HG02973 (cell line): ENCODE measurements around the gene ADAMTS17.
"Not testable (repeated sequence)": the region's sequence is repeated elsewhere in the genome, so short reads cannot be mapped to it uniquely, and the experiment has no call there.

Experiments used
- ATAC-seq: cut with Tn5 transposase; IDR thresholded peaks from one replicate; pipeline ENCODE4 v1.9.1; 2021; ENCODE audit warnings: moderate library complexity; ENCODE audit not compliant: unreplicated experiment

Gene ADAMTS17

GRCh38 chr15:100341239-100341749 lies 481 bp downstream of the ADAMTS17 start:
- peak; percentile 5 for ATAC-seq

DNA sequence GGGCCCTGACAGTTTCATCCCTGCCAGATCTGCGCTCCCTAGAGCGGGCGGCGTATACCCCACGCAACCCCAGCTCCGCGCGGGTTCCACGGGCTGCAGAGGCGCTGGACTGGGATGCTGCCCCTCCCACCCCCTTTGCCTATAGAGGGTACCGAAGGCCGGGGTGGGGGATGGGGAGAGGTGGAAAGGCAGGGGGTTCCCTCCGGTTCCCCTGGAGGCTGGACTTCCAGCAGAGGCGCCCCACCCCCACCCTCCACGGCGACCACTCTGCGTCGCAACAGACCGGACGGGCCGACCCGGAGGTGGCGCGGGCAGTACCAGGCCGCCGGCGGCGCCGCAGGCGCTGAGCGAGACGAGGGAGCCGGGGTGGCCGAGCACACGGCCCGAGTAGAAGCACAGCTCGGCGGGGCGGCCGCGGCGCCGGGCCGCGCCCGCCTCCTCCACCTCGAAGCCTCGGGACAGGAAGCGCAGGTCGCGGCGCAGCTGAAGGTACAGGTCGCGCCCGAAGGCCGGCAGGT lies 995 bp downstream of the ADAMTS17 start:
- no peak for ATAC-seq

DNA sequence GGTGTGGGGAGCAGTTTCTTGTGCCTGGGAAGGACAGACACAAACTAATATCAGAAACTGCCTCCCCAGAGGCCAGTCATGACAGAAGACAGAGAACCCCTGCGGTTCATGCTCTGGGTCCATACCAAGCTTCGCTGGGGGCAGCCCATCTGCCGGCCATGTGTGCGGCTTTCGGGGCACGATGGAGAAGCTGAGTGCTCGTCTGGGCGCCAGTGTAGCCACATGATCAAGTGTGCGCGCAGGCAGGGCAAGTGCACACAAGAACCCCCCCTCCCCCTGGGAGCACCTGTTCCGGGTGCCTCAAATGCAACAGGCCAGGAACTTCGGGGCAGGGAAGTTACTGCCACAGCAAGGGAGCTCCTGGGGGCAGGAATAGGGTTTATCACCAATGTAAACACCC lies 1.8 kb downstream of the ADAMTS17 start:
- no peak for ATAC-seq

DNA sequence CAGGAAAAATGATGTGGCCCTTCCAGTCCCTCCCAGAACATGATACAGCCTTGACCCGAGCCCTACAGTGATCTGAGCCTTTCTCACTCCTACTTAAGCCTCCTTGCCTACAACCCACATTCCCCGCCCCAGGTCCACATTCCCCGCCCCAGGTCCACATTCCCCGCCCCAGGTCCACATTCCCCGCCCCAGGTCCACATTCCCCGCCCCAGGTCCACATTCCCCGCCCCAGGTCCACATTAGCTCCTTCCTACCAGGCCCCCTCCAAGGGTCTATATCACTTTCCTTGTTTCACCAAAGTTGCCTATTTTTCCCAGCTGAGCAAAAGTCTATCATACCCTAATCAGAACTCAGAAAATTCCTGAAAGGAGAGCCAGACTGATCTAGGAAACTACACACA lies 2.3 kb downstream of the ADAMTS17 start:
- not testable (repeated sequence) for ATAC-seq

DNA sequence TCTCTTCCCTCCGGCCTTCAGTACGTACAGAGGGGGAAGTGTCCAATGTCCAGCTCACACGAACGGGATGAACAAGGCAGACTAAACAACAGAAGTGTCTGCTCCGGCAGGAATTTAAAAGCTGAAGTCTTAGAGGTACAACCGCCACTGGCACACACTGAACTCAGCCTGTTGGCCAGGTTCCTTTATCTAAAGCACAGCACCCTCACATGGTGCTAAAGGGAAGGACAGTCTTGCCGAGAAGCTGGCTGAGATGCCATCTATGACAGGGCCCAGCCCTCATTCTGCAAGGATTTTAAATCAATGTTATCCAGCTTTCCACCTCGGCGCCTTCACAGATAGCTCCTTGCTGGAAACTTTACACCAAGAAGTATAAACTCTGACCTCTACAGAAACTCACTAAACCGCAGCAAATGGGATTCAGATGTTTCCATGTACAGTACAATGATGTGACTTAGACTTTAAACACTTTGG lies 2.8 kb downstream of the ADAMTS17 start:
- no peak for ATAC-seq

- no peak for ATAC-seq
These were observed 3.5 kb downstream of the ADAMTS17 start for GRCh38 chr15:100338247-100338646.

DNA sequence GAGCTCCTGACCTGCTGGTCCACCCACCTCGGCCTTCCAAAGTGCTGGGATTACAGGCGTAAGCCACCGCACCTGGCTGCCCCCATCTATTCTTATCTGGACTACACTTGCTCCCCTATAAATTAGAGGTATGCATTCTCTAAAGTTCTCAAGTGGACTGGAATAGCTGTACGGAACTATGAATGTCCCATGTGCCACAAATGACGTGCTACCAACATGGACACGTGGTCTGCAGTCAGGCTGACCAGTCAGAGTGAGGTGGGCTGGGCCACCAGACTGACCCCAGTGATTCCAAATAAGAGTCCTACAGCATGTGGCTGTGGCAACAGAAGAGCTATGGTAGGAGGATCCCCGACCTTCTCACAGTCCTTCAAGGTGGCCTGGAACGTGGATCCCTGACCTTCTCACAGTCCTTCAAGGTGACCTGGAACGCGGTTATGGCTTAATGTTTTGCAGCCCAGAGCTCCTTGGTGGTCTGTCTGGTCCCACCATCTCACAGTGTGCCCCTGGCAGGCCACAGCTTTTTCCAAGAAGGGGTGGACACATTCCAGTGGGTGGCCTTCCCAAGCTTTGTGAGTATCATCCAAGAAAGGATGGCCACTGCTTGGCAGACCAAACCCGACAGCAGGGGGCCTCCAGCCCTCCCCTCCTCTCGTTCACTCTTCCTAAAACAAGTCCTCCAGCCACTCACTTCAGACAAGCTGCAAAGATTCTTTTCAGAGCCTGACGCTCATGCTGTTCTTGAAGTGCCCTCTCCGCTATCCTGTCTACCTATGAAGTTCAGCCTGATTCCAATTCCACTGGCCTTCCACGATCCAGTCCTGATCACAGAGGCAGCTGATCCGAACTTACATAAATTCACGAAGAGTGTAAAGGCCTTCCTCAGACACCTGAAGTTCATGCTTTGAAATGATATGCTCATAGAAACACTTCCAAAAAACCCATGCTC lies 4.4 kb downstream of the ADAMTS17 start:
- ATAC-seq: no peak

- ATAC-seq: no peak
These were observed 5.7 kb downstream of the ADAMTS17 start for GRCh38 chr15:100336061-100336460.

DNA sequence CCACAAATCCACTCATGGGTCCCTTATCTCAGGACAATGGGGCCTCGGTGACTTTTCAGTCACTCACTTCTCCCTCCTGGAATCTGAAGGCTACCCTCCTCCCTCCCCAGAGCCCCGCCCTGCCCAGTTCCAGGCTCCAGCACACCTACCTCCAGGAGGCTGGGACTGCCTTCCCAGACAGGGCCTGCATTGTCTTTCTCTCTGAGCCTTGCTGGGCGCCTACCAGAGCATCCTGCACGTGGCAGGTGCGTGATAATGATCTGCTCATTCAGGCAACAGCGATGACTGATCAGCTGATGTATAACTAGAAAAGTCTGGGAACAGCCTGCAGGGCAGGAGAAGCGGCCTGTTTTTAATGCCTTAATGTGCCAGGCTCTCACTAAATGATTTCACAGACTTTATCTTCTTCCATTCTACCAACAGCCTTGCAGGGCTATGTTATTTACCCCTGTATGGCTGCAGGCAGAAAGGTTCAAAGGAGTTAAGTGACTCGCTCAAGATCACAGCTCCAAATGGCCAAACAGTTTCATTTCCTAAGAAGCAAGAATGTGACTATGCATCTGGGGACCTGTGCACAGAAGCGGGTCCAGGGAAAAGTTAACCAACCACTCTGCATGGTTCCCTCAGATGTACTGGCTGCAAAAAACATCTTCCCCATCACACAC lies 6.3 kb downstream of the ADAMTS17 start:
- no peak for ATAC-seq

- ATAC-seq: no peak
These were observed 6.9 kb downstream of the ADAMTS17 start for GRCh38 chr15:100334905-100335304.

- no peak for ATAC-seq
These were observed 7.3 kb downstream of the ADAMTS17 start for GRCh38 chr15:100334456-100334855.

- ATAC-seq: no peak
These were observed 7.8 kb downstream of the ADAMTS17 start for GRCh38 chr15:100334015-100334414.

DNA sequence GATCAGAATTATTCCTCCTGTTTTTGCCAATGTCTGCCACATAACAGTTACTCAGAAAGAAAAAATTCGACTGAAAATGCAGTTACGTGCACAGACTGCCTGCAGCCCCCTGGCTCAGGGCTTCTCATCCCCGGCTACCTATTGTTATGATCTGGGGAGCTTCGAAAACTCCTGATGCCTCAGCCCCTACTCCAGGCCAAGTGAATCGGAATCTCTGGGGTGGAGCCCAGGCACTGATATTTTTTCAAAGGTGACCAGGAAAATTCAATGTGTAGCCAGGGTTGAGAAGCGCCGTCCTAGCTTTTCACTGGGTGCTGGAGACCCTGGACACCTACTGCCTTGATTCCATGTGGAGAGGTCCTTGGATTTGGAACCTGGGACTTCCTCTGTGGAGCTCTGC lies 8.5 kb downstream of the ADAMTS17 start:
- no peak for ATAC-seq

DNA sequence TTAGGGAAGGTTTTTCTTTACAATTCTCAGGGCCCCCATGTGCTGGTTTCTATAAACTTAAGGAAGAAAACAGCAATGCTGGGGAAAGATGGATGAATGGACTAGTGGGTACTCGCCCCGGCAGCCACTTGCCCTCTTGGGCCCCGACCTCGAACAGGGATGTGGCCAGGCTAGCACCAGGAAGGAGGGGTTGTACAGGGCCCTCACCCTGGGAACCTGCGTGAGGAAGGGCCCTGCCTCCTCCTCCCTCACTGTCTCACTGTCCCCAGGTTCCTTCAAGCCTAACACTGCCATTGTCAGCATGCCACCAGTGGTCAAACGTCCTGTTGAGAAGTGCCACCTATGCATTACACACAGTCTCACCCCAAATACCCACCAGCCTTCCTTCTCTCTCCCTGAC lies 9.1 kb downstream of the ADAMTS17 start:
- no peak for ATAC-seq

DNA sequence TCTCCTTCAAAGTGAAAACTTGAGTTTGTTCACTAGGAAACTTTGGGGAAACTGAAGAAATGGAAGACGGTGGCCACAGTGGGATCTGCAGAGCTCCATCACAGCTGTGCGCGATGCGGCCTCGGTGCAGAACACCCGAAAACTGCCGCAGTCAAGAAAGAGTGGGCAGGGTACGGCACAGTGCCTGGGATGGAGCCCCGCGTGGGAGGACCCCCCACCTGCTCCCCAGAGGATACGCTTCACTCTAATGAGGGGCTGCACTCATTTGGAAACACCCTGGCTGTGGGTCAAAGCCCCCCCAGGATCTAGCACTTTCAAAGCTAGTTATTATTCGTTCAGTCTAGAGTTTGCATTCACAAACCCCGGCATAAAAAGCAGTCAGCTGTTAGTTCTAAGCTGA lies 9.5 kb downstream of the ADAMTS17 start:
- ATAC-seq: no peak

DNA sequence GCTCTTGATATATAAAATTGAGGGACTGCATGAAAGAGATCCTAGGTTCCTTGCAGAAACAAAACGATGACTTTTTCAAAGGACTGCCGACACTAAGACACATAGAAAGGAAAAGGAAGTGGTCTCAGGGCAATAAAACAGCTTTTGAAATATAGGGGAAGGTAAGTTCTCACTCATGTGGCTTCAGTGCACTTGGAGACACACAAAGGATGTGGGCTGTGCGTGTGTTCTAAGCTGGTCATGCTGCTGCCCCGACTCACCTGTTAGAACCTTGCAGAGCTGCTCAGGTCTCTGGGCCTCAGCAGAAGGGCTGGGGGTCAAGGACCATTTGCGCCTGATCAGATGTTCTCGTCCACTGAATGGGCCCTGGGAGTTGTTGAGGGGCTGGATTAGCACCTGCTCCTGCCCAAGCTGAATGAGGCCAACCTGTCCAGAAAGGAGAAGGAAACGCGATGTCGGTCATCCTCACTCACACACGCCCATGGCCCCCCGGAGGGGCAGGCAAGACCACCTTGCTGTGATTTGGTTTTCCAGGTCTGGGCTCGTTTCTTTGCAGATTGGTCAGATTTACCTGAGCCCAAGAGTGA lies 11.1 kb downstream of the ADAMTS17 start:
- no peak for ATAC-seq

GRCh38 chr15:100330221-100330620 lies 11.6 kb downstream of the ADAMTS17 start:
- ATAC-seq: no peak

GRCh38 chr15:100328796-100329195 lies 13.0 kb downstream of the ADAMTS17 start:
- ATAC-seq: no peak

GRCh38 chr15:100318880-100319279 lies 22.9 kb downstream of the ADAMTS17 start:
- no peak for ATAC-seq

- no peak for ATAC-seq
These were observed 26.9 kb downstream of the ADAMTS17 start for GRCh38 chr15:100314809-100315400.
